Lung (tissue), 12 donors: ENCODE measurements around the gene ORC2. TPM values are rescaled to one million over a fixed set of nuclear protein-coding genes. Genes with fewer than 3 reads are reported as not detected.

Source experiments
- ATAC-seq: fragments of 200-7000 bp; cut with Tn5 transposase; one replicate; pipeline ENCODE4 v1.9.1; 2020; ENCODE audit warnings: moderate number of reproducible peaks; ENCODE audit not compliant: insufficient read depth, low FRiP score
- DNase-seq, 3 donors: peaks; one replicate each; pipeline ENCODE4 v3.0.0-alpha.2; 2013 to 2017
- H3K27ac ChIP-seq, 2 donors: one replicate each; pipeline ENCODE4 v1.5.1; 2013; ENCODE audit warnings: mild to moderate bottlenecking in 2 of 2, moderate library complexity in 2 of 2, control low read depth in 1 of 2, inconsistent platforms in 1 of 2, low read depth in 1 of 2, low read length in 1 of 2
- H3K27me3 ChIP-seq, 3 donors: one replicate each; pipeline ENCODE4 v1.5.1; 2013; ENCODE audit warnings: low read length in 2 of 3; ENCODE audit not compliant: control insufficient read depth in 3 of 3, insufficient read depth in 3 of 3
- H3K36me3 ChIP-seq, 4 donors: one replicate each; pipeline ENCODE4 v1.5.1; 2013; ENCODE audit warnings: low read length in 4 of 4, mild to moderate bottlenecking in 1 of 4, moderate library complexity in 1 of 4; ENCODE audit not compliant: control insufficient read depth in 4 of 4, insufficient read depth in 4 of 4
- H3K4me1 ChIP-seq, 5 donors: one replicate each; pipeline ENCODE4 v1.5.1; 2013; ENCODE audit warnings: low read length in 5 of 5, mild to moderate bottlenecking in 2 of 5, moderate library complexity in 1 of 5; ENCODE audit not compliant: control insufficient read depth in 5 of 5, insufficient read depth in 5 of 5
- H3K4me3 ChIP-seq: one replicate; pipeline ENCODE4 v1.5.1; 2013; ENCODE audit warnings: mild to moderate bottlenecking, control low read depth, moderate library complexity
- H3K9ac ChIP-seq, 2 donors: one replicate each; pipeline ENCODE4 v1.5.1; 2013; ENCODE audit warnings: low read length in 2 of 2, control low read depth in 1 of 2; ENCODE audit not compliant: insufficient read depth in 1 of 2
- H3K9me3 ChIP-seq, 4 donors: one replicate each; pipeline ENCODE4 v1.5.1; 2013; ENCODE audit warnings: low read length in 3 of 4, mild to moderate bottlenecking in 1 of 4, moderate library complexity in 1 of 4; ENCODE audit not compliant: control insufficient read depth in 4 of 4, insufficient read depth in 3 of 4
- CTCF ChIP-seq: IDR thresholded peaks from 2 replicates; pipeline ENCODE4 v1.5.1; 2012; ENCODE audit warnings: mild to moderate bottlenecking; ENCODE audit errors: control extremely low read depth, extremely low read depth
- WGBS, 2 donors: extraction: QIAGEN DNeasy Blood & Tissue Kit; methylation state at CpG; one replicate each; pipeline ENCODE4 v1.1.7; 2013; 5-methylcytosine and 5-hydroxymethylcytosine counted together
- polyA plus RNA-seq, 2 donors: library from polyadenylated mRNA; stranded (reverse); fragments of 200-250 nt; gene quantifications; one replicate each; pipeline ENCODE4 v1.2.1, GENCODE V29; 2013
- total RNA-seq, 2 donors: library from RNA; depleted of rRNA in 1 of 2; stranded (reverse); fragments of >200 nt in 1 of 2; gene quantifications; one replicate each; pipeline ENCODE4 v1.2.1, GENCODE V29; 2014 to 2021
- donor health status: control.
- donor health status: control.
- donor health status: Bipolar disorder and iron deficiency.
- donor health status: healthy.
- donor health status: DM: yes; HTN: yes; CAD: no.

ORC2 gene
- total and polyA plus RNA-seq, 4 donors: 6.0 to 34.8 (median 16.4) TPM

DNA sequence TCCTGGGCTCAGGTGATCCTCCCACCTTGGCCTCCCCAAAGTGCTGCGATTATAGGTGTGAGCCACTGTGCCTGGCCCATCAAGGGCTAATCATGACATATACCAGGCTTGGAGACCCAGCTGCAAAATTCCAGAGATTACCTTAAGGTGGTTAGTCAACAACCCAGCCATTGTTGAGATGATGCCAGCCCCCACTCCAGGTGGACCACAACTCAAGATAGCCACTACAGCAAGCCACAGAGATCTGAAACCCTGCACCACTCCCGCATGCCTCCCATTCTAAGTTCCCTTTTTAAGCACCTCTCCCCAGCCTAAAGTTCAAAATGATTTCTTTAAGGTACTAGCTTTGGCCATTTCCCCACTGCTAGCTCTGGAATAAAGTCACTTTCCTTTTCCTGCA lies 94.4 kb downstream of the ORC2 start:
- WGBS, 2 donors: 69 to 71% methylated on average over 2 of the region's 2 CpGs
- no peak overlapping the region for H3K9ac ChIP-seq
- H3K36me3 ChIP-seq: peaks cover 0 to 13% (median 7%) of the 10 kb centered on the region in 4 donors
- peaks cover 0 to 9% (median 3%) of the 10 kb centered on the region in 5 donors for H3K4me1 ChIP-seq
- no peaks in the 10 kb centered on the region for H3K27me3 ChIP-seq
- no peaks in the 10 kb centered on the region for H3K9me3 ChIP-seq
- ATAC-seq (no peak), DNase-seq (no peak)
- H3K4me3 ChIP-seq: no peak overlapping the region
- no peak for TF ChIP-seq CTCF
- H3K27ac ChIP-seq: no peak overlapping the region

- DNase-seq (peak; percentile 97 to 98 (median 98)), ATAC-seq (peak; percentile 92)
- 1 to 2% methylated on average over 86 to 89 of the region's 89 CpGs for WGBS, 2 donors
Observed at GRCh38 chr2:200864176-200865034, 99.1 kb downstream of the ORC2 start, which contains the start of gene CLK1. Gene CLK1, minus strand, starts transcription at chr2:200864658. Its CDS starts 2,796 bp downstream, at chr2:200861862.

DNA sequence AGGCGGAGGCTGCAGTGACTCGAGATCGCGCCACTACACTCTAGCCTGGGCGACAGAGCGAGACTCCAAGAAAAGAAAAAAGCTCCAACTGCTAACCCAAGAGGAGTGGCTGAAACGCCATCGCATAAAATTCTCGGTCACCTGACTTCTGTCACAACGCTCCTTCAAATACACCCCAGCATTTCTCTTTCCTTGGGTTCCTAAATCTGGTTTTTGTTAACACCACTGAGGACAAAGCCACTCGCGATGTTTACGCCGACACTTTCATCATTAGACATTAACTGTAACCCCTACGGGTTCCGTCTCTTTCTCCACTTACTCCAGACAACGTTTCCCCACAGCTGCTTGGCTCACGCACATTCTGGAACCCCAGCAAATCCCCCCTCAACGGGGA lies 99.7 kb downstream of the ORC2 start:
- Histone ChIP-seq H3K4me1 (peaks cover 2 to 34% (median 7%) of the 10 kb centered on the region in 5 donors), H3K9ac (peak overlapping the region; percentile 99 to 100)
- peak in 2 of 3 donors; percentile 57 to 71 for DNase-seq

More at GRCh38 chr2:200864176-200865034, 99.1 kb downstream of the ORC2 start, which contains the start of gene CLK1:
- H3K4me3 ChIP-seq: peak within 1 kb of the TSS; percentile 99
- peak within 1 kb of the TSS; percentile 99 to 100 for H3K9ac ChIP-seq
- H3K27me3 ChIP-seq: no peaks in the 10 kb centered on the region
- peaks cover 2 to 27% (median 8%) of the 10 kb centered on the region in 4 donors for H3K36me3 ChIP-seq
- peaks cover 0 to 34% (median 3%) of the 10 kb centered on the region in 5 donors for H3K4me1 ChIP-seq
- H3K9me3 ChIP-seq: no peaks in the 10 kb centered on the region
- TF ChIP-seq CTCF: no peak
- H3K27ac ChIP-seq: peak within 1 kb of the TSS; percentile 99 to 100

More for the DNA sequence above, 99.7 kb downstream of the ORC2 start:
- H3K27me3 ChIP-seq: no peaks in the 10 kb centered on the region
- WGBS, 2 donors: 0% methylated on average over 19 of the region's 19 CpGs
- H3K9me3 ChIP-seq: no peaks in the 10 kb centered on the region
- H3K27ac ChIP-seq: peak overlapping the region; percentile 99 to 100
- no peak for ATAC-seq
- H3K4me3 ChIP-seq: peak overlapping the region; percentile 99
- peaks cover 5 to 33% (median 12%) of the 10 kb centered on the region in 4 donors for H3K36me3 ChIP-seq
- no peak for TF ChIP-seq CTCF
